ENCODE measurements around the gene NSUN7.
"Not testable (repeated sequence)": the region's sequence is repeated elsewhere in the genome, so short reads cannot be mapped to it uniquely, and the experiment has no call there.

Gene NSUN7

GRCh38 chr4:40737879-40738278, 11.9 kb upstream of the NSUN7 start:
- DNase-seq, result no peak

GRCh38 chr4:40739347-40739746, 10.4 kb upstream of the NSUN7 start:
- DNase-seq, result no peak

- no peak for DNase-seq
Observed at GRCh38 chr4:40744218-40744617, 5.5 kb upstream of the NSUN7 start.

GRCh38 chr4:40745285-40745984, 4.3 kb upstream of the NSUN7 start:
- no peak for DNase-seq

GRCh38 chr4:40747207-40747835, 2.4 kb upstream of the NSUN7 start:
- DNase-seq, result no peak

- no peak for DNase-seq
Observed at GRCh38 chr4:40750461-40751258, 905 bp downstream of the NSUN7 start.

GRCh38 chr4:40755616-40756015, 5.9 kb downstream of the NSUN7 start:
- no peak for DNase-seq

- no peak for DNase-seq
Observed at GRCh38 chr4:40763228-40763716, 13.5 kb downstream of the NSUN7 start.

GRCh38 chr4:40769266-40769665, 19.5 kb downstream of the NSUN7 start:
- DNase-seq, result no peak

GRCh38 chr4:40778090-40778489, 28.3 kb downstream of the NSUN7 start:
- no peak for DNase-seq

- no peak for DNase-seq
Observed at GRCh38 chr4:40782876-40783275, 33.1 kb downstream of the NSUN7 start.

GRCh38 chr4:40785727-40786126, 36.0 kb downstream of the NSUN7 start:
- no peak for DNase-seq

GRCh38 chr4:40788331-40788730, 38.6 kb downstream of the NSUN7 start:
- no peak for DNase-seq

- no peak for DNase-seq
Observed at GRCh38 chr4:40789031-40789430, 39.3 kb downstream of the NSUN7 start.

GRCh38 chr4:40789771-40790170, 40.0 kb downstream of the NSUN7 start:
- no peak for DNase-seq

- no peak for DNase-seq
Observed at GRCh38 chr4:40800064-40800463, 50.3 kb downstream of the NSUN7 start.

- no peak for DNase-seq
Observed at GRCh38 chr4:40804598-40804997, 54.8 kb downstream of the NSUN7 start.

- DNase-seq, result no peak
Observed at GRCh38 chr4:40808926-40809457, 59.2 kb downstream of the NSUN7 start.

GRCh38 chr4:40811956-40812355, 62.2 kb downstream of the NSUN7 start:
- no peak for DNase-seq

- no peak for DNase-seq
Observed at GRCh38 chr4:40812386-40812785, 62.6 kb downstream of the NSUN7 start.

- no peak for DNase-seq
Observed at GRCh38 chr4:40812856-40813255, 63.1 kb downstream of the NSUN7 start.

- not testable (repeated sequence) for DNase-seq
Observed at GRCh38 chr4:40817157-40817556, 67.4 kb downstream of the NSUN7 start.

GRCh38 chr4:40820101-40820500, 70.3 kb downstream of the NSUN7 start:
- DNase-seq, result no peak
